Epidermal melanocyte (primary cell): ENCODE data around the gene ATAD3C.
"Not testable (repeated sequence)": the region's sequence is repeated elsewhere in the genome, so short reads cannot be mapped to it uniquely, and the experiment has no call there.

Experiments
- DNase-seq: peaks from one replicate; pipeline ENCODE4 v3.0.0; 2011; ENCODE audit warnings: low spot score; ENCODE audit not compliant: insufficient read length

Gene ATAD3C

DNA sequence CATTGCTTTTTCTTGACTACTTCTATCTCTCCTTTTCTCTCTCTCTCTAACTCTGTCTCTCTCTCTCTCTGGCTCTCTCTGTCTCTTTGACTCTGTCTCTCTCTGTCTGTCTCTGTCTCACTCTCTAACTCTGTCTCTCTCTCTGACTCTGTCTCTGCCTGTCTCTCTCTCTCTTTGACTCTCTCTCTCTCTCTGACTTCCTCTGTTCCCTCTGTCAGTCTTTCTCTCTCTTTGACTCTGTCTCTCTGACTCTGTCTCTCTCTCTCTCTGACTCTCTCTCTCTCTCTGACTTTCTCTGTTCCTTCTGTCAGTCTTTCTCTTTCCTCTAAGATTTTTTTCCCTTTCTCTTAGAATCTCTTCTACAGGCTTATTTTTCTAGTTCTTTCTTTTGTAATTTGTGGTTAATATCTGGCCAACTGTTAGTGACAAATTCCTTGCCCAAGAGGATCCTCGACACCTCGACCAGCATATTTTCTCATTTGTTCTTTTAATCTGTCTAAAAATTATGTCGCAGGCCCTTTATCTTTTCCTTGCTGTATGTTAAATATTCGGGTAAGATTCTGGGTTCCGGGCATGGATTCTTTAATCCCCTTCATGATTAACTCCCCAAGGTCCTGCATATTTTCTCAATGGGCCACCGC is at the start of gene ATAD3C:
ATAD3C (plus strand) TSS at position 591 of the 641 bp plus-strand sequence. CDS start 995 bp downstream, outside the sequence.
- no peak for DNase-seq

- no peak for DNase-seq
Observed at GRCh38 chr1:1399872-1400575, 49.5 kb upstream of the ATAD3C start.

DNA sequence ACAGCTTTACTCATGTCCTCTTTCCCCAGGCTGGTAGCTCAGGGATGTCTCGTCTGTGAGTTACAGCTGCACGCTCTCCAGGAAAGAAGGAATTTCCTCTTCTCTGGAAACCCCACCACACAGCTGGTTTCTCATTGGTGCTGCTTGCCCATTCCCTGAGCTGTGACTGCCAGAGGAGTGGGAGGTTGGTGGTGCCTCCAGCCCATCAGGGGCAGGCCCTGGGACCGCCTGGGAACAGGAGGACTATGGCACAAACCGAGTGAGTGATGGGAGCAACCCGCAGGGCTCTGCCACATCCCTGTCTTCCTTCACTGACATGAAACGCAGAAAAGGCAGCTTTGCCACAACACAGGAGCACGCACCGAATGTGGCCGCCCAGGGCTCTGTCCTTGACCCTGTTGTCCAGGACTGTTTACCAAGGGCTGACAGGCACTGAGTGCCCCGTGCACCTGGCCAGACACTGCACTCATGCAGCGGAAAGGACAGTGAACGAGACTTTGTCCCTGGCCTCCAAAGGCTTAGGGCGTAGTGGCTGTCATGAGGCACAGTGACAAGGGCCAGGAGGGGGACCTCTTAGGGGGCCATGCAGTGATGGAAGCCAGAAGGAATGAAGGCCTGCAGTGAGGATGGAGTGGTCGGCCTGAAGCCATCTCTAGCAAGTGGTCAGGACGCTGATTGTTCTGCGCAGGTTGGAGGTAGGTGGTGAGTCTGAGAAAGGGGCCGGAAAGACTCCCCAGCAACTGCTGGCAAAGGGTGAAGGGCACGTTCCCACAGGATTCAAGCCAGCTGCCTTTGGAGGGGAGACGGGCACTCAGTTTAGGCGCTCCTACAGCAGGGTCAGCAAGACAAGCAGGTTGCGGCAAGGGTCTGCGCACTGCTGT is 48.7 kb upstream of the ATAD3C start:
- DNase-seq: no peak

DNA sequence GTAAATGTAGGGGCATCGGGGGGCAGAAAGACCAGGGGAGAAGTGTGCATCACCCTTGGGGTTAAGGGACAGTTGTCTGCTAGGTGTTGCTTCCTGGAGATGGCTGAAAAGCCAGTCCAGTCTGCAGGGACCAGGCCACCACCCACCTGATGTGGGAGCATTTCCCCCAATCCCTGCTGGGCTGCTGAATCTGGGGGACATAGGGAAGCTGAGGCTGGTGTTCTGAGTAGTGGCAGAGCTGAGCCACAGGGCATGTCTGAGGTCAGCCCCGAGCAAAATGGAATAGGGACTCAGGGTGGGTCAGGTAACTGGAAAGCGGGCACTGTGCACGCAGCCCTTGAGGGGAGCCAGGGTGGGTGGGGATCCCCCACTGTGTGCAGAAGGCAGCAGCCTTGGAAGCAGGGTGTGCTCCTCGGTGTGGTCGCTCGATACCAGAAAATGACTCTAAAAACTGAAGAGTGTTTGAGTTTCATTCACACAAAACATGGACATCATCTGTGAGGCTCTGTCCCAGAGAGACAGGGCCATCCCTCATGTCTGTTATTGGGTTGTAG is 48.0 kb upstream of the ATAD3C start:
- no peak for DNase-seq

DNA sequence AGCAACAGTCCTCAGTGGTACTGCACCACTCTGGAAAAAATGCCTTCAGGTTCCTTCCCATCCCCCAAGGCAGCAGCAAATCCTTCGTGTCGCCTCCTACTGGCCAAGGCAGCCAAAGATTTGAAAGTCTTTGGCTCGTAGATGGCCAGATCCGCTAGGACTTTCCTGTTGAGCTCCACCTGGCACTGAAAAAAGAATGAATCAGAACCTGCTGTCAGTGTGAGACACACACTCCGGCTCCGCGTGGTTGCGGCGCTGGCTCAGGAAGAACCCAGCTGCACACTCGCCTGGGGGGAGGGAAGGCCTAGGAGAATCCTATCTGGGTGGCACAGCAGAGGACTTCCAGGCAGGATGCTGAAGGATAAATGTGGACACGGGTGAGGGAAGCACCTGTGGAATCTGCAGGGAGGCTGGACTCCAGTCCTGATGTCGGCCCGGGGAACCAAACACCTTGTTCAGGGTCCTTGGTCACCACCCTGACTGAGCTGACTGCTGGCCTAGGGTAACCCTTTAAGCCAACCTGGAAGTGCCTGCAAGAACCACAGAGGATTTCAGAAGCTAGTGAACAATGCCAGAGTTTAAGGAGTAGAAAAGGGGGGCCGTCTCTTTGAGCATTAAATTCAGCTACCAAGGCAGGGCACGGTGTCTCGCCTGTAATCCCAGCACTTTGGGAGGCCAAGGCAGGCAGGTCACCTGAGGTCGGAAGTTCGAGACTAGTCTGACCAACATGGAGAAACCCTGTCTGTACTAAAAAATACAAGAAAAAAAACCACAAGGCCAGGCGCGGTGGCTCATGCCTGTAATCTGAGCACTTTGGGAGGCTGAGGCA is 47.2 kb upstream of the ATAD3C start:
- no peak for DNase-seq

DNA sequence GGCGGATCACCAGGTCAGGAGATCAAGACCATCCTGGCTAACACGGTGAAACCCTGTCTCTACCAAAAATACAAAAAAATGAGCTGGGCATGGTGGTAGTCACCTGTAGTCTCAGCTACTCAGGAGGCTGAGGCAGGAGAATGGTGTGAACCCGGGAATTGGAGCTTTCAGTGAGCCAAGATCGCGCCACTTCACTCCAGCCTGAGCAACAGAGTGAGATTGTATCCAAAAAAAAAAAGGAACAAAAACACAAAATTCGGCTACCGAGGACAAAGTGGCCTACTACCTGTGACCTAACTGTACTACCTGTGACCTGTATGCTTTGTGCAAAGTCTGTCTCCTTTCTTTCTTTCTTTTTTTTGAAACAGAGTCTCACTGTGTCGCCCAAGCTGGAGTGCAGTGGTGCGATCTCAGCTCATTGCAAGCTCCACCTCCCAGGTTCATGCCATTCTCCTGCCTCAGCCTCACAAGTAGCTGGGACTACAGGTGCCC is 46.5 kb upstream of the ATAD3C start:
- not testable (repeated sequence) for DNase-seq

- DNase-seq: no peak
Observed at GRCh38 chr1:1403653-1404052, 45.8 kb upstream of the ATAD3C start.

GRCh38 chr1:1406101-1406820 is 43.2 kb upstream of the ATAD3C start:
- no peak for DNase-seq

- peak; percentile 98 for DNase-seq
Observed at GRCh38 chr1:1406821-1407635, 42.5 kb upstream of the ATAD3C start, which contains the start of gene MRPL20. MRPL20 (minus strand) TSS chr1:1407293; CDS start chr1:1407217, 76 bp downstream.

DNA sequence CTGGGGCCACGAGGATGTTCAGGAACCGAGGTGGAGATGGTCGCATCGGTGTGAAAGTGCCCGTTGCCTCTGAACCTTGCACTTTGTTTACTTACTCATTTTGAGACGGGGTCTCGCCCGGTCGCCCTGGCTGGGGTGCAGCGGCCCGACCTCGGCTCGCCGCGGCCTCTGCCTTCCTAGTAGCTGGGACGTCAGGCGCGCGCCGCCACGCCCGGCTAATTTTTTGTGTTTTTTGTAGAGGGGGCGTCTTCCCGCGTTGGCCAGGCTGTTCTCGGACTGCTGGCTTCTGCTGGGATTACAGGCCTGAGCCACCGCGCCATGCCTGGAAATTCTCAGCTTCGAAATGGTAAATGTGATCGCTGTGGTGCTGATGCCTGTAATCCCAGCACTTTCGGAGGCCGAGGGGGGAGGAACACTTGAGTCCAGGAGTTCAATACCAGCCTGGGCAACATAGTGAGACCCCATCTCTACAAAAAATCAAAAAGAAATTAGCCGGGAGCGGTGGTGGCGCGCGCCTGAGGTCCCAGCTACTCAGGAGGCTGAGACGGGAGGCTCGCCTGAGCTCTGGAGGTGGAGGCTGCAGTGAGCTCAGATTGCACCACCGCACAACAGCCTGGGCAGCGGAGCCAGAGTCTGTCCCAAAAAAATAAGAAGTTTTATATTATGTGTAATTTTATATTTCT is 41.7 kb upstream of the ATAD3C start:
- DNase-seq: no peak

- not testable (repeated sequence) for DNase-seq
Observed at GRCh38 chr1:1410238-1410637, 39.3 kb upstream of the ATAD3C start.

GRCh38 chr1:1411626-1412025 is 37.9 kb upstream of the ATAD3C start:
- no peak for DNase-seq

GRCh38 chr1:1412311-1412902 is 37.1 kb upstream of the ATAD3C start:
- DNase-seq: not testable (repeated sequence)

- no peak for DNase-seq
Observed at GRCh38 chr1:1415751-1416150, 33.7 kb upstream of the ATAD3C start.

- DNase-seq: not testable (repeated sequence)
Observed at GRCh38 chr1:1417396-1417795, 32.1 kb upstream of the ATAD3C start.

DNA sequence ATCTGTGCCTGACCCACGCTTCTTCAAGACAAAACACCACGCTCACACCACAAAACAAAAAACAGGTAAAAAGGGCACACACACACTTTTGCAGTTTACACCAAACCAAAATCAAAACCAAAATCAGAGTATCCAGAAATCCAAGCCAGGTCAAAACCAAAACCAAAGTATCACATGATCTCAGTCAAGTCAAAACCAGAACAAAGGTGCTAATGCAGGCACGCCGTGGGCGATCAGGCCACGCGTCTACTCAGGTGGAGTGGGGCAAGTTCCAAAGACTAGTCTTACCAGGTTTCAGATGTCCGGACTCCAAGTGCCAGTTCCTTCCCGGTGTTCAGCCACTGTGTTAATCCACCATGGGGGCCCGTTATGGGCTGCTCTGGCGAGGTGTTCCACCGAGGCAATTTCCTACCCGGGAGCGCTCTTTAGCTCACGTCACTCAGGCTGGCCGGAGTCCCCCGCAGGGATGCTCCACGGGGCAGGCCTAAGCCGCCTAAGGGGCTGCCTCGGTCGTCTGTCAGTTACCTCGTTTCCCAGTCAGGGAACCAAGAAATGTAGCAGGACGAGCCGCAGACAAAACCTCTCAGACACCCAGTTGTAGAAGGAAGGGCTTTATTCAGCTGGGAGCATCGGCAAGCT is 31.5 kb upstream of the ATAD3C start:
- not testable (repeated sequence) for DNase-seq
